Calu3 (cell line): ENCODE results near the gene STPG2. TPM values are rescaled to one million over a fixed set of nuclear protein-coding genes. Genes with fewer than 3 reads are reported as not detected.

Experiments used
- BruUV-seq: library from RNA; stranded (reverse); fragments of 400-500 nt; replicated peaks from 2 replicates; lab custom pipeline; 2021; lab: Mats Ljungman, UMichigan
- CTCF ChIA-PET: fragments of 300-600 bp; sonication (Branson Sonifier 250); formaldehyde crosslinking; loops from one replicate; lab custom pipeline; 2022; ENCODE audit warnings: antibody characterized with exemption; lab: Charles Lee
- DNase-seq: peaks from one replicate; pipeline ENCODE4 v3.0.0; 2022
- H3K27ac Mint-ChIP-seq: one replicate; pipeline ENCODE4 v1.8.0; 2022; ENCODE audit warnings: mixed read lengths; ENCODE audit not compliant: unreplicated experiment
- H3K27me3 Mint-ChIP-seq: one replicate; pipeline ENCODE4 v1.8.0; 2022; ENCODE audit warnings: mixed read lengths; ENCODE audit not compliant: unreplicated experiment
- H3K36me3 Mint-ChIP-seq: one replicate; pipeline ENCODE4 v1.8.0; 2022; ENCODE audit warnings: mild to moderate bottlenecking, moderate library complexity, mixed read lengths; ENCODE audit not compliant: insufficient read depth, unreplicated experiment
- H3K4me1 Mint-ChIP-seq: one replicate; pipeline ENCODE4 v1.8.0; 2022; ENCODE audit warnings: mild to moderate bottlenecking, low read depth, mixed read lengths; ENCODE audit not compliant: unreplicated experiment
- H3K4me3 Mint-ChIP-seq: one replicate; pipeline ENCODE4 v1.8.0; 2022; ENCODE audit warnings: mild to moderate bottlenecking, low read depth, moderate library complexity, mixed read lengths; ENCODE audit not compliant: unreplicated experiment
- H3K9me3 Mint-ChIP-seq: one replicate; pipeline ENCODE4 v1.8.0; 2022; ENCODE audit warnings: low read depth, mixed read lengths; ENCODE audit not compliant: unreplicated experiment
- intact Hi-C: fragments of 100-400 bp; cut with micrococcal nuclease; formaldehyde crosslinking; loops from one replicate; pipeline ENCODE4 v1.10.0; 2022; ENCODE audit not compliant: unreplicated experiment
- total RNA-seq: library from RNA; stranded (reverse); gene quantifications from 2 replicates; pipeline ENCODE4 v1.2.3, GENCODE V29; 2022
- TF ChIP-seq, protein P1 (sequence below): fragments of 200-600 bp; IDR thresholded peaks from one replicate; pipeline ENCODE4 v1.8.0; 2022; ENCODE audit warnings: antibody characterized with exemption; ENCODE audit not compliant: unreplicated experiment

The STPG2 gene
- total RNA-seq, 1 experiment from 2014 or later: not detected

DNA sequence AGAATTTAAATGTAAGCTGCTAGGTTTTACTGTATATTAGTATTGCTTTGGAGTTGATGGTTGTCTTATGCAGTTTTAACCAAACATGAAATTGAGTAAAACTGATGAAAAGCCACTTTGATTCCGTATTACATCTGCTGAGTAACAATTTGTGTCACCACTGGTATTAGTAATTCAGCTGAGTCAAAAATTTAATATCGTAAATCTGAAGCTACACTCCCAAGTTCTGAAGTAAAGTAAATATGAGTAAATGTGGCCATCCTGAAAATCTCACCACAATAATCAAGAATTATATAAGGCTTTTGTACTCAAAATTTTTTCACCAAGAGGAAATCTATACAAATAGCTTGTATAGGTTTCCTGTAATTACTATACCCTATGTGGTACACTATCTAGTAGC, 142.3 kb downstream of the STPG2 start:
- Mint-ChIP-seq H3K27ac (no peak overlapping the region), H3K36me3 (no peaks in the 10 kb centered on the region), H3K9me3 (no peaks in the 10 kb centered on the region), H3K4me1 (no peaks in the 10 kb centered on the region), H3K27me3 (no peaks in the 10 kb centered on the region), H3K4me3 (no peak overlapping the region)
- no peak for DNase-seq
- CTCF ChIA-PET: no interaction called here
- no TSS peak for BruUV-seq
- intact Hi-C loops: no loop called here
- TF ChIP-seq, protein P1, sequence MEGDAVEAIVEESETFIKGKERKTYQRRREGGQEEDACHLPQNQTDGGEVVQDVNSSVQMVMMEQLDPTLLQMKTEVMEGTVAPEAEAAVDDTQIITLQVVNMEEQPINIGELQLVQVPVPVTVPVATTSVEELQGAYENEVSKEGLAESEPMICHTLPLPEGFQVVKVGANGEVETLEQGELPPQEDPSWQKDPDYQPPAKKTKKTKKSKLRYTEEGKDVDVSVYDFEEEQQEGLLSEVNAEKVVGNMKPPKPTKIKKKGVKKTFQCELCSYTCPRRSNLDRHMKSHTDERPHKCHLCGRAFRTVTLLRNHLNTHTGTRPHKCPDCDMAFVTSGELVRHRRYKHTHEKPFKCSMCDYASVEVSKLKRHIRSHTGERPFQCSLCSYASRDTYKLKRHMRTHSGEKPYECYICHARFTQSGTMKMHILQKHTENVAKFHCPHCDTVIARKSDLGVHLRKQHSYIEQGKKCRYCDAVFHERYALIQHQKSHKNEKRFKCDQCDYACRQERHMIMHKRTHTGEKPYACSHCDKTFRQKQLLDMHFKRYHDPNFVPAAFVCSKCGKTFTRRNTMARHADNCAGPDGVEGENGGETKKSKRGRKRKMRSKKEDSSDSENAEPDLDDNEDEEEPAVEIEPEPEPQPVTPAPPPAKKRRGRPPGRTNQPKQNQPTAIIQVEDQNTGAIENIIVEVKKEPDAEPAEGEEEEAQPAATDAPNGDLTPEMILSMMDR: no peak

DNA sequence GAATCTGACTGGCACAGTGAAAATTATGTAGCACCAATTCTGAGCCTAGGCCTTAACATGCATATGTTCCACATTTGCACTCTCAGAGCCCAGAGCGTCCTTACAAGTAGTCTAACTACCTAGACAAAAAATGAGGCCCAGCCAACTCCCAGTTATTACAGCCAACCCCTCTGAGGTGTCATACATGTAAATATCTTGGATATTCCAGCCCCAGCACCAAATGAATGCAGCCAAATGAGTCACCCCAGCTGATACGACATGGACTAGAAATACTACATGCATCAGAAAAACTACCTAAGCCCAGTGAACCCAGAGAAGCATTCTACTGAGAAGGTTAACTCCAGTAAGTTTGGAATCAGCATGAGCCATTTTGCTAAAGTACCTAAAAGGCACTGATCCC, 145.1 kb downstream of the STPG2 start:
- no peaks in the 10 kb centered on the region for H3K27me3 Mint-ChIP-seq
- intact Hi-C loops: no loop called here
- no peaks in the 10 kb centered on the region for H3K4me1 Mint-ChIP-seq
- TF ChIP-seq, protein P1: no peak
- H3K27ac Mint-ChIP-seq: no peak overlapping the region
- H3K4me3 Mint-ChIP-seq: no peak overlapping the region
- CTCF ChIA-PET: no interaction called here
- no peak for DNase-seq
- H3K36me3 Mint-ChIP-seq: no peaks in the 10 kb centered on the region
- H3K9me3 Mint-ChIP-seq: peaks cover 4% of the 10 kb centered on the region
- no TSS peak for BruUV-seq

DNA sequence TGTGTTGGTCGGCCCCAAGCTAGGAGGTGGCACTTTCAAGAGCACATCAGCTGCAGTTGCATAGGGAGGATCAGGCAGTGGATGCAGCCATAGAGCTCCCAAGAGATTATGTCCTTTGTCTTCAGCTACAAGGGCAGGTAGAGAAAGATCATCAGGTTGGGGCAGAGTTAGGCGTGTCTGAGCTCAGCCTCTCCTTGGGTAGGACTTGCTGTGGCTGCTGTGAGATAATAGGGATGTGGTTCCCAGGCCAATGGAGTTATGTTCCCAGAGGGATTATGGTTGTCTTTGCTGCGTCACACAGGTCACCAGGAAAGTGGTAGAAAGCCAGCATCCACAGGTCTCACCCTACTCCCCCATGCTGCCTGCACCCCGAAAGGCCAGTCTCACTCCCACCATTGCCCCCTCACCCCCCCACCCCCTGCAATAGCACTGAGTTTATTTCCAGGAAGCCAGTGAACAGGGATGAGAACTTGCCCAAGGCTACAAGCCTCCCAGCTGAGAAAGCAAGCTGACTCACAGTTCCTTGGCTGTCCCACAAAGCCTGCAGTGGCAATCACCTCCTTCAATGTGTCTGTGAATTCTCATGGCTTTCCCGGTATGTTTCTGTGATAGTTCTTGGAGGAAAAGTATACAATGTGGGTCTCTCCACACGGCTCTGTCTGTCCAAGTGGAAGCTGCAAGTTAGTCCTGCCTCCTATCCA, 148.4 kb downstream of the STPG2 start:
- H3K36me3 Mint-ChIP-seq: no peaks in the 10 kb centered on the region
- DNase-seq: no peak
- no peak overlapping the region for H3K27ac Mint-ChIP-seq
- H3K4me3 Mint-ChIP-seq: no peak overlapping the region
- no peaks in the 10 kb centered on the region for H3K4me1 Mint-ChIP-seq
- peaks cover 4% of the 10 kb centered on the region for H3K9me3 Mint-ChIP-seq
- intact Hi-C loops: no loop called here
- H3K27me3 Mint-ChIP-seq: no peaks in the 10 kb centered on the region
- TF ChIP-seq, protein P1: no peak
- BruUV-seq: no TSS peak
- CTCF ChIA-PET: no interaction called here

DNA sequence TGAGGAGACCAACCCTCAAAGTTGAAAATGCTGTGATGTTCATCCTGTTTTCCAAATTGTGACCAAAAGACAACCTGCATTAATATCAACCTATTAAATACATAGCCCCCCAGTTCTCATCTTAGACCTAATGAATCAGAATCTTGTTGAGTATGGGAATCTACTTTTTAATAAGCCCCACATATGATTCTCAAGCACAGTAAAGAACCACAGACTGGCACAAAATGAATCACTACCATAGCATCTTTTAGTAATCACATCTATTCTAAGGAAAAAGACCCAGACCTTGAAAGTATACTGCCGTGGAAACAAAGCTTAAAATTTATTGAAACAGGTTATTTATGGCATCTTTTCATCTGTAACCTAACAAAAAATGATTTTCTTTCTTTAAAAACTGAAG, 152.9 kb downstream of the STPG2 start:
- intact Hi-C loops: no loop called here
- Mint-ChIP-seq H3K27ac (no peak overlapping the region), H3K4me3 (no peak overlapping the region), H3K4me1 (no peaks in the 10 kb centered on the region), H3K27me3 (no peaks in the 10 kb centered on the region), H3K9me3 (peaks cover 4% of the 10 kb centered on the region), H3K36me3 (no peaks in the 10 kb centered on the region)
- no TSS peak for BruUV-seq
- TF ChIP-seq, protein P1: no peak
- DNase-seq: no peak
- CTCF ChIA-PET: no interaction called here
